ENCODE results near the gene MX1.

Gene MX1

GRCh38 chr21:41439248-41439647 is 13.2 kb downstream of the MX1 start:
- Histone ChIP-seq H4K20me1 (ENCODE audit: insufficient read depth, low read length, poor library complexity, severe bottlenecking) (no peaks in the 10 kb centered on the region), H3K27me3 (ENCODE audit: insufficient read depth, low read length, poor library complexity, severe bottlenecking) (no peaks in the 10 kb centered on the region), H3F3A (ENCODE audit: low read depth) (no peaks in the 10 kb centered on the region), H3K4me2 (ENCODE audit: low read depth, low read length, poor library complexity, severe bottlenecking) (no peak overlapping the region), H3K36me3 (ENCODE audit: insufficient read depth, low read length) (no peaks in the 10 kb centered on the region), H3K9me3 (ENCODE audit: insufficient read depth, low read depth, low read length) (peaks cover 5% of the 10 kb centered on the region; the same call in 1 of the 2 replicates), H3K4me1 (ENCODE audit: insufficient read depth, low read length, poor library complexity, severe bottlenecking) (no peaks in the 10 kb centered on the region), H3K4me3 (ENCODE audit: low read length, poor library complexity, severe bottlenecking) (no peak overlapping the region), H3K9ac (ENCODE audit: low read depth, low read length, poor library complexity, severe bottlenecking) (no peak overlapping the region), H3K9me2 (replicated peaks; ENCODE audit: low read depth, low read length) (no peaks in the 10 kb centered on the region), H2AFZ (ENCODE audit: low read length) (no peak overlapping the region), H3K79me2 (ENCODE audit: insufficient read depth, low read length) (no peaks in the 10 kb centered on the region)
- TF ChIP-seq EZH2phosphoT487 (IDR thresholded peaks at IDR 0.05; ENCODE audit: borderline replicate concordance), result no peak
- TF ChIP-seq CTCF (conservative IDR thresholded peaks at IDR 0.05; ENCODE audit: low read length), result no peak

GRCh38 chr21:41441546-41441945 is 15.5 kb downstream of the MX1 start:
- H3K9ac ChIP-seq (ENCODE audit: low read depth, low read length, poor library complexity, severe bottlenecking), result no peak overlapping the region
- no peaks in the 10 kb centered on the region for H3K36me3 ChIP-seq (ENCODE audit: insufficient read depth, low read length)
- no peaks in the 10 kb centered on the region for H3K79me2 ChIP-seq (ENCODE audit: insufficient read depth, low read length)
- H3F3A ChIP-seq (ENCODE audit: low read depth), result no peaks in the 10 kb centered on the region
- no peaks in the 10 kb centered on the region for H4K20me1 ChIP-seq (ENCODE audit: insufficient read depth, low read length, poor library complexity, severe bottlenecking)
- no peaks in the 10 kb centered on the region for H3K9me2 ChIP-seq (replicated peaks; ENCODE audit: low read depth, low read length)
- H3K9me3 ChIP-seq (ENCODE audit: insufficient read depth, low read depth, low read length), result no peaks in the 10 kb centered on the region
- no peak overlapping the region for H2AFZ ChIP-seq (ENCODE audit: low read length)
- H3K27me3 ChIP-seq (ENCODE audit: insufficient read depth, low read length, poor library complexity, severe bottlenecking), result no peaks in the 10 kb centered on the region
- H3K4me1 ChIP-seq (ENCODE audit: insufficient read depth, low read length, poor library complexity, severe bottlenecking), result no peaks in the 10 kb centered on the region
- TF ChIP-seq CTCF (conservative IDR thresholded peaks at IDR 0.05; ENCODE audit: low read length) (no peak), EZH2phosphoT487 (IDR thresholded peaks at IDR 0.05; ENCODE audit: borderline replicate concordance) (no peak)
- no peak overlapping the region for H3K4me2 ChIP-seq (ENCODE audit: low read depth, low read length, poor library complexity, severe bottlenecking)
- no peak overlapping the region for H3K4me3 ChIP-seq (ENCODE audit: low read length, poor library complexity, severe bottlenecking)

- H4K20me1 ChIP-seq (ENCODE audit: insufficient read depth, low read length, poor library complexity, severe bottlenecking), result no peaks in the 10 kb centered on the region
- H3K9ac ChIP-seq (ENCODE audit: low read depth, low read length, poor library complexity, severe bottlenecking), result no peak overlapping the region
- no peaks in the 10 kb centered on the region for H3K4me1 ChIP-seq (ENCODE audit: insufficient read depth, low read length, poor library complexity, severe bottlenecking)
- H3K4me2 ChIP-seq (ENCODE audit: low read depth, low read length, poor library complexity, severe bottlenecking), result no peak overlapping the region
- TF ChIP-seq EZH2phosphoT487 (IDR thresholded peaks at IDR 0.05; ENCODE audit: borderline replicate concordance) (no peak), CTCF (conservative IDR thresholded peaks at IDR 0.05; ENCODE audit: low read length) (no peak)
- no peaks in the 10 kb centered on the region for H3K9me3 ChIP-seq (ENCODE audit: insufficient read depth, low read depth, low read length)
- no peaks in the 10 kb centered on the region for H3K79me2 ChIP-seq (ENCODE audit: insufficient read depth, low read length)
- H3F3A ChIP-seq (ENCODE audit: low read depth), result no peaks in the 10 kb centered on the region
- H2AFZ ChIP-seq (ENCODE audit: low read length), result no peak overlapping the region
- H3K27me3 ChIP-seq (ENCODE audit: insufficient read depth, low read length, poor library complexity, severe bottlenecking), result no peaks in the 10 kb centered on the region
- H3K36me3 ChIP-seq (ENCODE audit: insufficient read depth, low read length), result no peaks in the 10 kb centered on the region
- H3K9me2 ChIP-seq (replicated peaks; ENCODE audit: low read depth, low read length), result no peaks in the 10 kb centered on the region
- H3K4me3 ChIP-seq (ENCODE audit: low read length, poor library complexity, severe bottlenecking), result no peak overlapping the region
Observed at GRCh38 chr21:41442481-41443186, 16.6 kb downstream of the MX1 start.

Data from Loucy (cell line).